ENCODE measurements around the gene SMG6. TPM values are rescaled to one million over a fixed set of nuclear protein-coding genes. Genes with fewer than 3 reads are reported as not detected.
A peak's percentile ranks its signal among the peaks of the same experiment; 100 is the strongest.

SMG6 gene
- total RNA-seq, 4 donors from 2014 or later, result 17.9 to 24.0 (median 20.1) TPM

DNA sequence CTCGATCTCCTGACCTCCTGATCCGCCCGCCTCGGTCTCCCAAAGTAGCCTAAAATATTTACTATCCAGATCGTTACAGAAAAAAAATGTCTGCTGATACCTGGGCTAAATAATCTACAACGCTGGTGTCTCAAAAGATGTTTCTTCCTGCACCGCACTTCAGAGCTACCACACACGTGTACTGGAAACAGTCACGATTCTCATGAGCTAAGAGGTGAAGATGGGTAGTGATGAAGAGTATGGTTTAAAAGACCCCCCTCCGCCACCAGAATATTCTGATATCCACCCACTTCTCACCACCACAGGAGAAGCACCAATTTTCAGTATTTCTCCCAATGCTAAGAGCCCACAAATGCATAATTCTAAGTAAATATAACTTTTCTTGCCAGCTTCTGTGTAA, 50.2 kb downstream of the SMG6 start:
- intact Hi-C loops (cut with DNase I), result no loop called here
- Histone ChIP-seq H3K9me3 (no peaks in the 10 kb centered on the region), H3K36me3 (peaks cover 0 to 75% (median 0%) of the 10 kb centered on the region in 3 donors), H3K4me3 (no peak overlapping the region), H3K27me3 (no peaks in the 10 kb centered on the region), H3K4me1 (no peaks in the 10 kb centered on the region), H3K27ac (no peak overlapping the region)
- no peak for TF ChIP-seq POLR2A (IDR thresholded peaks at IDR 0.05)
- 84 to 90% methylated on average over 10 of the region's 10 CpGs for whole genome bisulfite sequencing, 2 donors
- no peak for DNase-seq

DNA sequence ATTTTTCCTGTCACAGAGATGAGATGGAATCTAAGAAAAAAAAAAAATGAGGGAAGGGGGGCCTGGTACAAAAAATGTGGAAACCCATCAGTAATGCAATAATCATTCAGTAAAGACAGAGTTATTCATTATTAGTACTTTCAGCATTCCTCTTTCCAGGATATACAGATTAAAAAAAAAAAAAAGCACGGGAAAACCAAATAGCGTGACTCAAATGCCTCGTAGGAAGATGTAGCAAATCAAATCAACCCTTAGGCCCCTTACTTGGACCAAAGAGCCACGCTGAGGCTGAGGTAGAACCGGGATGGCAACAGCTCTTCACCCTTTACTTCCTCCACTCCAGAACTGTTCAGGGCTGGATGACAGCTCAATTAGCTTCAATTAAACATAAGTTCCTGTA, 52.5 kb downstream of the SMG6 start:
- H3K9me3 ChIP-seq, result no peaks in the 10 kb centered on the region
- no peak overlapping the region for H3K27ac ChIP-seq
- DNase-seq, result no peak
- 82% methylated on average over 5 of the region's 5 CpGs for WGBS, 2 donors
- H3K27me3 ChIP-seq, result no peaks in the 10 kb centered on the region
- no peak for TF ChIP-seq POLR2A (IDR thresholded peaks at IDR 0.05)
- TF ChIP-seq, protein P1, sequence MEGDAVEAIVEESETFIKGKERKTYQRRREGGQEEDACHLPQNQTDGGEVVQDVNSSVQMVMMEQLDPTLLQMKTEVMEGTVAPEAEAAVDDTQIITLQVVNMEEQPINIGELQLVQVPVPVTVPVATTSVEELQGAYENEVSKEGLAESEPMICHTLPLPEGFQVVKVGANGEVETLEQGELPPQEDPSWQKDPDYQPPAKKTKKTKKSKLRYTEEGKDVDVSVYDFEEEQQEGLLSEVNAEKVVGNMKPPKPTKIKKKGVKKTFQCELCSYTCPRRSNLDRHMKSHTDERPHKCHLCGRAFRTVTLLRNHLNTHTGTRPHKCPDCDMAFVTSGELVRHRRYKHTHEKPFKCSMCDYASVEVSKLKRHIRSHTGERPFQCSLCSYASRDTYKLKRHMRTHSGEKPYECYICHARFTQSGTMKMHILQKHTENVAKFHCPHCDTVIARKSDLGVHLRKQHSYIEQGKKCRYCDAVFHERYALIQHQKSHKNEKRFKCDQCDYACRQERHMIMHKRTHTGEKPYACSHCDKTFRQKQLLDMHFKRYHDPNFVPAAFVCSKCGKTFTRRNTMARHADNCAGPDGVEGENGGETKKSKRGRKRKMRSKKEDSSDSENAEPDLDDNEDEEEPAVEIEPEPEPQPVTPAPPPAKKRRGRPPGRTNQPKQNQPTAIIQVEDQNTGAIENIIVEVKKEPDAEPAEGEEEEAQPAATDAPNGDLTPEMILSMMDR (IDR thresholded peaks at IDR 0.05), result no peak
- peaks cover 0 to 80% (median 0%) of the 10 kb centered on the region in 3 donors for H3K36me3 ChIP-seq
- intact Hi-C loops (cut with DNase I), result no loop called here
- H3K4me3 ChIP-seq, result no peak overlapping the region
- H3K4me1 ChIP-seq, result no peaks in the 10 kb centered on the region

DNA sequence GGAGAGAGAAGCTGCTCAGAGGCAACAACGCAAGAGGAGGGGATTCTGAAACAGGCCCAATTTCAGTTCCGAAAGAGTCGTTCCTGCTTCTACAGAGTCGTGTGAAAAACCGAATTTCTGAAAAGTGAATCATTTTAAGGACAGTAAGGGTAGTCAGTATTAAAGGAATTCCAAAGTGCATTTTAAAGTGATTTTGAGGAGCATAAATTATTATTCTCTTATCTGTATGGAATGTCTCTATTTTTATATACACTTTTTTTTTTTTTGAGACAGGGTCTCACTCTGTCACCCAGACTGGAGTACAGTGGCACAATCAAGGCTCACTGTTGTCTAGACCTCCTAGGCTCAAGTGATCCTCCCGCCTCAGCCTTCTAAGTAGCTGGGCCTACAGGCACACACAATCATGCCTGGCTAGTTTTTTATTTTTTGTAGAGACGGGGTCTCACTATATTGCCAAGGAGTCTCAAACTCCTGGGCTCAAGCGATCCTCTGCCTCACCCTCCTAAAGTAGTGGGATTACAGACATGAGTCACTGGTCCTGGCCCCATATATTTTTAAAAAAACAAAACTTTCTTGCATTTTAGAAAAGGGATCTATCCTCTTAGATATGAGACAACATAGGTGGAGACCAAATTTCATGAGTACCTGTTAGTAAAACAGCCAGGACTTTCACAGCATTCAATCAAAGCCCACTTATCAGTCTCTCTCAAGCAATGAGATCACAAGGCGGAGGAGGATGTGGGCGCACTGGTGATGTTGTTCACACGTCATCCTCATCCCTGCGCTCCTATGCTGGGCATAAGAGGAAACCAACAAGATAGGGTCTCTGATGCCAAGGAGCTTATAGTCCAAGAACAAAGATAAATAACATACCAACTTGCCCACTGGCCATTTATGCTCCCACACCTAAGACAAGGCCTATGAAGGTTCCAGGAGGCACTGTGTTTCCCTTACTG, 53.2 kb downstream of the SMG6 start:
- peaks cover 0 to 74% (median 0%) of the 10 kb centered on the region in 3 donors for H3K36me3 ChIP-seq
- intact Hi-C loops (cut with DNase I), result no loop called here
- no peak for DNase-seq
- WGBS, 2 donors, result 91 to 93% methylated on average over 12 of the region's 12 CpGs
- H3K27me3 ChIP-seq, result no peaks in the 10 kb centered on the region
- TF ChIP-seq POLR2A (IDR thresholded peaks at IDR 0.05), result no peak
- TF ChIP-seq, protein P1 (IDR thresholded peaks at IDR 0.05), result no peak
- H3K4me3 ChIP-seq, result no peak overlapping the region
- no peaks in the 10 kb centered on the region for H3K9me3 ChIP-seq
- H3K4me1 ChIP-seq, result peaks cover 0 to 3% (median 0%) of the 10 kb centered on the region in 3 donors
- no peak overlapping the region for H3K27ac ChIP-seq

DNA sequence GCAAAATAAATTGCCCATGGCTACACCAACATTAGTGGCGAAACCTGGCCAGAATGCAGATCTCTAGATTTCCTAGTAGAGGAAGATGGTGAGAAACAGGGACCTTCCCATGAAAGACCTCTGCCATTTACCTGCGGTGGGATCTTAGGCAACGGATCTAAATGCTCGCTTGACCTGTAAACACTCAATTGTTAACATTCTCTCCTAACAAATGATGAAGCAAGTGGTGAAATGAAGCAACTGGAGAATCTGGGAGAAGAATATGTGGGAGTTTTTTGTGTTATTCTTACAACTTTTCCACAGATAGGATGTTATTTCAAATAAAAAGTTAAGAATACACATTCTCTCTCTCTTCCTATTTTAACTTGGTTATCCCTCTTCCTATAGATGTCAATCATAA, 56.6 kb downstream of the SMG6 start:
- Histone ChIP-seq H3K9me3 (no peaks in the 10 kb centered on the region), H3K4me3 (no peak overlapping the region), H3K27me3 (no peaks in the 10 kb centered on the region), H3K4me1 (peaks cover 5 to 19% (median 10%) of the 10 kb centered on the region in 3 donors), H3K27ac (no peak overlapping the region), H3K36me3 (peaks cover 0 to 74% (median 0%) of the 10 kb centered on the region in 3 donors)
- intact Hi-C loops (cut with DNase I), result loop anchor here (10.0 kb wide), 1 partner anchor 152 kb away; no protein-coding TSS in a partner anchor
- TF ChIP-seq, protein P1 (IDR thresholded peaks at IDR 0.05), result no peak
- TF ChIP-seq POLR2A (IDR thresholded peaks at IDR 0.05), result no peak
- no peak for DNase-seq
- WGBS, 2 donors, result 82 to 83% methylated on average over 4 of the region's 4 CpGs

DNA sequence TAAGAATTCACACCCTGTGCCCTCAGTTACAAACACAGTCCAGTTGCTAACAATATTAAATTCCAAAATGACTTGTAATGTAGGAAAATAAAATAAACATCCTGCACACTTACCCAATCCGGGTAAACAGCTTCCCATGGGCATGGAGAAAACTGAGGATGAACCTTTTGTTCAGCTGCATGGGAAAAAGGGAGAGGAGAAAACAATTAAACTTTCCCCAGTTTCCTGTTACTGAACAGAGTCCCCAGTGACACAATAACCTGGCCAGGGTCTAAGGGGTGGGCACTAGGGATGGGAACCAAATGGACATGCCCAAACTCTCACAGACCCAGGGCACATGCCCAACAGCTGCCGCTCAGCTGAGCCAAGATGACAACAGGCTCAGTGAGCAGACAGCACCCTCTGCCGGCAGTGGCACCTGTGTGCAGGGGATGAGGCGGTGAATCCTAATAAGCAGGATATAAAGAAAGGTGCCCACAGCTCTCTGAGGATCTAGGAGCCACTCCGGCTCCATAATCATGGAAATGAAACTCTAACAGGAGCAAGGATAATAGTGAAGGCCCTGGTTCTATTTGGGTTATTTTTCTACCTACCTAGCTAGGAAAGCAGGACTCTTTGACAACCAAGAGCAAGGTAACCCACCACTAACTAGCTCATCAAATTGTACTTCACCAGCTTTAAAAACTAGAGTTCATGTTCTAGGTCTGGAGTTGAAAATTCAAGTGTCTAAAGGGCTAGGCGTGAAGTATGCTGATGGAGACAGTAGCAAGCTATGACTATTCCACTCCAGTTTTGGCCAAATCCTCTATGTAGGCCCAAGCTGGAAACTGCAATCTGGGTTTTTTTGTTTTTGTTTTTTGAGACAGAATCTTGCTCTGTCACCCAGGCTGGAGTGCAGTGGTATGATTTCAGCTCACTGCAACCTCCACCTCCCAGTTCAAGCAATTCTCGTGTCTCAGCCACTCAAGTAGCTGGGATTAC, 58.8 kb downstream of the SMG6 start:
- intact Hi-C loops (cut with DNase I), result loop anchor here (5.0 to 10.0 kb wide), 2 partner anchors 150 to 188 kb away; partner anchors contain the start of gene HIC1
- DNase-seq, result no peak

More for the DNA sequence above, 58.8 kb downstream of the SMG6 start:
- H3K4me1 ChIP-seq, result peaks cover 5 to 31% (median 21%) of the 10 kb centered on the region in 3 donors
- H3K4me3 ChIP-seq, result no peak overlapping the region
- H3K9me3 ChIP-seq, result no peaks in the 10 kb centered on the region
- TF ChIP-seq POLR2A (IDR thresholded peaks at IDR 0.05), result no peak
- TF ChIP-seq, protein P1 (IDR thresholded peaks at IDR 0.05), result peak; percentile 94 to 99 (median 98)
- peaks cover 0 to 64% (median 0%) of the 10 kb centered on the region in 3 donors for H3K36me3 ChIP-seq
- no peaks in the 10 kb centered on the region for H3K27me3 ChIP-seq
- 13 to 26% methylated on average over 6 to 7 of the region's 7 CpGs for WGBS, 2 donors
- peak overlapping the region in 3 of 4 donors; percentile 47 to 77 (median 76) for H3K27ac ChIP-seq

Measured in esophagus squamous epithelium (tissue), 5 donors.